H54 (cell line): ENCODE results near the gene LIPE.
A peak's percentile ranks its signal among the peaks of the same experiment; 100 is the strongest.

Experiments used
- DNase-seq: peaks from one replicate; pipeline ENCODE4 v3.0.0; 2011; ENCODE audit warnings: low spot score, mixed read lengths; ENCODE audit not compliant: insufficient read length
- FAIRE-seq: peaks from 3 replicates; lab custom pipeline; 2011; peaks lifted over from hg19 to GRCh38; lab: Jason Lieb, UNC
- POLR2A ChIP-seq: IDR thresholded peaks from 2 replicates; pipeline ENCODE4 v1.6.1; 2011; ENCODE audit warnings: low read depth, mild to moderate bottlenecking, low read length

Gene LIPE

GRCh38 chr19:42419309-42419708, 7.9 kb downstream of the LIPE start:
- FAIRE-seq (no peak), DNase-seq (no peak)
- no peak for TF ChIP-seq POLR2A

- no peak for FAIRE-seq
- no peak for DNase-seq
- no peak for TF ChIP-seq POLR2A
These were observed 14.5 kb downstream of the LIPE start for GRCh38 chr19:42412661-42413076.

GRCh38 chr19:42412227-42412626, 15.0 kb downstream of the LIPE start:
- peak; percentile 86 for DNase-seq
- no peak for TF ChIP-seq POLR2A
- no peak for FAIRE-seq

- FAIRE-seq (no peak), DNase-seq (no peak)
- TF ChIP-seq POLR2A: no peak
These were observed 15.5 kb downstream of the LIPE start for GRCh38 chr19:42411581-42412178.

- no peak for DNase-seq
- no peak for FAIRE-seq
- TF ChIP-seq POLR2A: no peak
These were observed 16.8 kb downstream of the LIPE start for GRCh38 chr19:42410371-42410770.

GRCh38 chr19:42409477-42409876, 17.7 kb downstream of the LIPE start:
- DNase-seq (no peak), FAIRE-seq (no peak)

GRCh38 chr19:42407816-42408175, 19.4 kb downstream of the LIPE start:
- no peak for FAIRE-seq
- no peak for TF ChIP-seq POLR2A
- DNase-seq: no peak

More at GRCh38 chr19:42409477-42409876, 17.7 kb downstream of the LIPE start:
- no peak for TF ChIP-seq POLR2A

GRCh38 chr19:42407085-42407815, 19.9 kb downstream of the LIPE start:
- DNase-seq (no peak), FAIRE-seq (no peak)
- no peak for TF ChIP-seq POLR2A

GRCh38 chr19:42406111-42406510, 21.1 kb downstream of the LIPE start:
- DNase-seq: no peak
- FAIRE-seq: no peak
- TF ChIP-seq POLR2A: no peak

- DNase-seq (no peak), FAIRE-seq (no peak)
- no peak for TF ChIP-seq POLR2A
These were observed 23.6 kb downstream of the LIPE start for GRCh38 chr19:42403586-42403985.

- no peak for DNase-seq
- TF ChIP-seq POLR2A: no peak
- FAIRE-seq: no peak
These were observed 24.6 kb downstream of the LIPE start for GRCh38 chr19:42402376-42403116.

- TF ChIP-seq POLR2A: no peak
- DNase-seq (peak; percentile 71), FAIRE-seq (no peak)
These were observed 25.6 kb downstream of the LIPE start for GRCh38 chr19:42401365-42402303.

GRCh38 chr19:42400404-42400803, 26.8 kb downstream of the LIPE start:
- TF ChIP-seq POLR2A: no peak
- DNase-seq (no peak), FAIRE-seq (no peak)
